C4-2B (cell line): Measurements from ENCODE around the gene NCAPD3.
"Not testable (repeated sequence)": the region's sequence is repeated elsewhere in the genome, so short reads cannot be mapped to it uniquely, and the experiment has no call there.

Source experiments
- H3K27ac ChIP-seq: fragments of 450-650 bp; 2 replicates; pipeline ENCODE4 v1.5.1; 2017
- CTCF ChIP-seq: fragments of 450-650 bp; conservative IDR thresholded peaks from 2 replicates; pipeline ENCODE4 v1.5.1; 2017; ENCODE audit warnings: mild to moderate bottlenecking
- ZFX ChIP-seq: fragments of 450-650 bp; IDR thresholded peaks from 2 replicates; pipeline ENCODE4 v1.6.1; 2017

Gene NCAPD3

GRCh38 chr11:134125507-134125906, 98.3 kb downstream of the NCAPD3 start:
- H3K27ac ChIP-seq = no peak overlapping the region
- no peak for TF ChIP-seq ZFX
- TF ChIP-seq CTCF = no peak

GRCh38 chr11:134124660-134125451, 98.9 kb downstream of the NCAPD3 start:
- no peak for TF ChIP-seq ZFX
- peak; percentile 20 for TF ChIP-seq CTCF

GRCh38 chr11:134120921-134121526, 102.7 kb downstream of the NCAPD3 start:
- no peak for TF ChIP-seq ZFX
- no peak for TF ChIP-seq CTCF

More at GRCh38 chr11:134124660-134125451, 98.9 kb downstream of the NCAPD3 start:
- no peak overlapping the region for H3K27ac ChIP-seq

GRCh38 chr11:134120143-134120850, 103.5 kb downstream of the NCAPD3 start:
- TF ChIP-seq ZFX (no peak), CTCF (no peak)
- no peak overlapping the region for H3K27ac ChIP-seq

More at GRCh38 chr11:134120921-134121526, 102.7 kb downstream of the NCAPD3 start:
- H3K27ac ChIP-seq = no peak overlapping the region

- H3K27ac ChIP-seq = no peak overlapping the region
- TF ChIP-seq CTCF (no peak), ZFX (no peak)
Observed at GRCh38 chr11:134119094-134119493, 104.7 kb downstream of the NCAPD3 start.

- no peak for TF ChIP-seq CTCF
- no peak for TF ChIP-seq ZFX
- H3K27ac ChIP-seq = no peak overlapping the region
Observed at GRCh38 chr11:134118006-134118405, 105.8 kb downstream of the NCAPD3 start.

GRCh38 chr11:134116210-134116609, 107.6 kb downstream of the NCAPD3 start:
- TF ChIP-seq CTCF (no peak), ZFX (no peak)
- H3K27ac ChIP-seq = no peak overlapping the region

GRCh38 chr11:134113787-134114186, 110.0 kb downstream of the NCAPD3 start:
- not testable (repeated sequence) for H3K27ac ChIP-seq
